ENCODE data around the gene ZBTB17.

Gene ZBTB17

GRCh38 chr1:15942661-15943327 is 33.1 kb downstream of the ZBTB17 start:
- no peak for ATAC-seq (ENCODE audit: insufficient read depth, low read depth)
- H3K9ac ChIP-seq (ENCODE audit: low read depth, low read length), result no peak overlapping the region
- no peaks in the 10 kb centered on the region for H3K4me1 ChIP-seq (ENCODE audit: insufficient read depth, low read length)
- H3K4me2 ChIP-seq (ENCODE audit: insufficient read depth, low read length), result no peak overlapping the region
- no peak overlapping the region for H3K4me3 ChIP-seq (ENCODE audit: low read depth in 1 of 2, low read length in 2 of 2)
- H3K9me3 ChIP-seq (ENCODE audit: insufficient read depth, low read length, severe bottlenecking), result no peaks in the 10 kb centered on the region
- no peak for DNase-seq
- H4K20me1 ChIP-seq (ENCODE audit: insufficient read depth, low read length), result peaks cover 82% of the 10 kb centered on the region
- H3K27me3 ChIP-seq (ENCODE audit: insufficient read depth, low read length, poor library complexity), result no peaks in the 10 kb centered on the region
- no peak overlapping the region for H3K27ac ChIP-seq (ENCODE audit: low read length)
- H3K36me3 ChIP-seq (ENCODE audit: insufficient read depth, low read length), result peaks cover 98% of the 10 kb centered on the region
- TF ChIP-seq CTCF (IDR thresholded peaks at IDR 0.05; ENCODE audit: borderline replicate concordance, extremely low read depth, low read length, poor library complexity, severe bottlenecking) (no peak), EZH2 (IDR thresholded peaks at IDR 0.05; ENCODE audit: borderline replicate concordance, low read depth, low read length, severe bottlenecking) (no peak)
- H2AFZ ChIP-seq (ENCODE audit: low read depth, low read length), result no peak overlapping the region
- peaks cover 16% of the 10 kb centered on the region; the same call in 1 of the 2 replicates for H3K79me2 ChIP-seq (ENCODE audit: insufficient read depth, low read length)

- peak; percentile 4 for DNase-seq
- peaks cover 82% of the 10 kb centered on the region for H4K20me1 ChIP-seq (ENCODE audit: insufficient read depth, low read length)
- no peaks in the 10 kb centered on the region for H3K27me3 ChIP-seq (ENCODE audit: insufficient read depth, low read length, poor library complexity)
- no peak for ATAC-seq (ENCODE audit: insufficient read depth, low read depth)
- peaks cover 98% of the 10 kb centered on the region for H3K36me3 ChIP-seq (ENCODE audit: insufficient read depth, low read length)
- no peak overlapping the region for H3K27ac ChIP-seq (ENCODE audit: low read length)
- H3K4me2 ChIP-seq (ENCODE audit: insufficient read depth, low read length), result no peak overlapping the region
- no peak for TF ChIP-seq CTCF (IDR thresholded peaks at IDR 0.05; ENCODE audit: borderline replicate concordance, extremely low read depth, low read length, poor library complexity, severe bottlenecking)
- no peaks in the 10 kb centered on the region for H3K4me1 ChIP-seq (ENCODE audit: insufficient read depth, low read length)
- peaks cover 9% of the 10 kb centered on the region; the same call in 1 of the 2 replicates for H3K79me2 ChIP-seq (ENCODE audit: insufficient read depth, low read length)
- H3K9me3 ChIP-seq (ENCODE audit: insufficient read depth, low read length, severe bottlenecking), result no peaks in the 10 kb centered on the region
- H3K4me3 ChIP-seq (ENCODE audit: low read depth in 1 of 2, low read length in 2 of 2), result no peak overlapping the region
- H2AFZ ChIP-seq (ENCODE audit: low read depth, low read length), result no peak overlapping the region
- no peak overlapping the region for H3K9ac ChIP-seq (ENCODE audit: low read depth, low read length)
These were observed 33.8 kb downstream of the ZBTB17 start for GRCh38 chr1:15941899-15942660.

- Histone ChIP-seq H2AFZ (ENCODE audit: low read depth, low read length) (no peak overlapping the region), H3K4me3 (ENCODE audit: low read depth in 1 of 2, low read length in 2 of 2) (no peak overlapping the region), H3K4me1 (ENCODE audit: insufficient read depth, low read length) (no peaks in the 10 kb centered on the region), H3K79me2 (ENCODE audit: insufficient read depth, low read length) (peaks cover 2% of the 10 kb centered on the region; the same call in 1 of the 2 replicates), H3K27me3 (ENCODE audit: insufficient read depth, low read length, poor library complexity) (no peaks in the 10 kb centered on the region), H4K20me1 (ENCODE audit: insufficient read depth, low read length) (peaks cover 75% of the 10 kb centered on the region), H3K27ac (ENCODE audit: low read length) (no peak overlapping the region), H3K9me3 (ENCODE audit: insufficient read depth, low read length, severe bottlenecking) (no peaks in the 10 kb centered on the region), H3K9ac (ENCODE audit: low read depth, low read length) (no peak overlapping the region), H3K36me3 (ENCODE audit: insufficient read depth, low read length) (peaks cover 98% of the 10 kb centered on the region), H3K4me2 (ENCODE audit: insufficient read depth, low read length) (no peak overlapping the region)
- peak; percentile 13; the same call in 1 of the 3 replicates for ATAC-seq (ENCODE audit: insufficient read depth, low read depth)
- peak; percentile 5 for DNase-seq
- no peak for TF ChIP-seq EZH2 (IDR thresholded peaks at IDR 0.05; ENCODE audit: borderline replicate concordance, low read depth, low read length, severe bottlenecking)
- TF ChIP-seq CTCF (IDR thresholded peaks at IDR 0.05; ENCODE audit: borderline replicate concordance, extremely low read depth, low read length, poor library complexity, severe bottlenecking), result no peak
These were observed 34.7 kb downstream of the ZBTB17 start for GRCh38 chr1:15941044-15941840.
